HG03095 (cell line): Measurements from ENCODE around the gene CUTC.
A peak's percentile ranks its signal among the peaks of the same experiment; 100 is the strongest.
"Not testable (repeated sequence)": the region's sequence is repeated elsewhere in the genome, so short reads cannot be mapped to it uniquely, and the experiment has no call there.

Experiments
- ATAC-seq: cut with Tn5 transposase; IDR thresholded peaks from one replicate; pipeline ENCODE4 v1.9.1; 2021; ENCODE audit warnings: moderate library complexity; ENCODE audit not compliant: unreplicated experiment

The CUTC gene, protein sequence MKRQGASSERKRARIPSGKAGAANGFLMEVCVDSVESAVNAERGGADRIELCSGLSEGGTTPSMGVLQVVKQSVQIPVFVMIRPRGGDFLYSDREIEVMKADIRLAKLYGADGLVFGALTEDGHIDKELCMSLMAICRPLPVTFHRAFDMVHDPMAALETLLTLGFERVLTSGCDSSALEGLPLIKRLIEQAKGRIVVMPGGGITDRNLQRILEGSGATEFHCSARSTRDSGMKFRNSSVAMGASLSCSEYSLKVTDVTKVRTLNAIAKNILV

DNA sequence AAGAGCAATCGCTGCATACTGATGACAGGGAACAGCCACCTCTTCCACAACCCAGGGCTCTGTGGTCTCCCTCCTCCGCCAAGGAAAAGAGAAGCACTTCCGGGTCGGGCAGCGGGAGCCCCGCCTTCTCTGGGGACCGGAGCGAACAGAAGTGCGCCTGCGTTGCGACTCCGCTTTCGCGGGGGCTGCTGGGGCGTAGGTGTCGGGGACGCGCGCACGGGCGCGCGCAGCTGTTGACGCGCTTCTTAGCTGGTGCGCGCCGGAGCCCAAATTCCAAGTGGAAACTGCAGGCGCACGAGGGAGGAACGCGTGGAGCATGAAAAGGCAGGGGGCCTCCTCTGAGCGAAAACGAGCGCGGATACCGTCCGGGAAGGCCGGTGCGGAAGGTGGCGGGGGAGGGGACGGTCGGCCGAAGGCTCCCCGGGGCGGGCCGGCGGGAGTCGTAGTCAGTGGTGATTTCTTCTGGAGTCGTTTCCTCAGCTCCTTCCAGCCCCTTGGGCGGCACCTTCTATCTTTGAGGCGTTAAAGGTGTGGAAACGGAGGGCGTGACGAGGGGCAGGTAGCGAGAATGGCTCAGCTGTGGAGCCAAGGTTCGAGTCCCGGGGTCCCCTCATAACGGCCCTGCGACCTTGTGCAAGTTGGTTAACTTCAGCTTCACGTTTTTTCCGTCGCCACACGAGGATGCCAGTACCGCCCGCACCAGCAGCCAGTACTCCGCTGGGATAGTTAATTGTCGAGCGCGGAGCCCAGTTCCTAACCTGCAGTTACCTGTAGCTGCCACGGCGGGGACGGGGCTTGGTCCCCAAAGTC, at the start of gene CUTC, which contains the start of gene COX15:
Gene CUTC, plus strand, starts transcription at position 202 of the 810 bp plus-strand sequence. Its CDS starts 115 bp downstream, at position 317.
Gene COX15, minus strand, starts transcription at position 95 of the 810 bp plus-strand sequence. Its CDS starts 78 bp downstream, at position 17.
- ATAC-seq, result peak; percentile 82

DNA sequence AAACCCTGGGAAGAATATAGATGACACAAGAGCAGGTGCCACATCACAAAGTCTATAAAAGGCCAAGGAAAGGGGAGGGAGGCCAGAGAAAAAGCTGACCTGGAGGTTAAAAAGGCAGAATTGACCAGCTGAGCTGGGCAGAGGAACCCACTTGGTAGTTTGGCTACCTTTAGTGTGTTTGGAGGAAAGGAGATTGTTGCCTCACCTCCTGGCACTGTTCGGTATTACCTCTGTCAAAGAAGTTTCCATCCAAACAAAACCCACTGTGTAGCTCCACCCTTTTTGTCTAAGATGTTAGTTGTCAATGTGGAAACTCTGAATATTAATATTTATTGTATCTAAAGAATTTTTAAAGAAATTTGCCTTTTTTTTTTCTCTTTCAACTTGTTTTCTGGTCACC, 49.3 kb upstream of the CUTC start:
- ATAC-seq, result no peak

DNA sequence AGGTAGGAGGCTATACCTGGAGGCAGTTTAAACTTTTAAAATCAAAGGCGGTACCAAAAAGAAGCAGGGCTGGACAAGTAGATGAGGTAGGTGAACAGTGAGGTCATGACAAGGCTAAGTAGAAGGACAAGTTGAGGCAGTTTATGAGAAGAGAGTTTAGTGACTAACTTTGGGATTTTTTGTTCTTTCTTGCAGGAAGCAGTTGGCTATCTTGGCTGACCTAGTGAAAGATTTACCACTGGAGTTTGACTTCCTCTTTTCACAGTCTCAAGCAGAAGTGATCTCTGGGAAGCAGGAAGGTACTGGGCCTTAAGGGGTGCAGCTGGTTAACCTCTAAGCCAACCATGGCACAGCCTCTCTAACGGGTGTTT, 46.5 kb upstream of the CUTC start:
- ATAC-seq, result peak; percentile 82

DNA sequence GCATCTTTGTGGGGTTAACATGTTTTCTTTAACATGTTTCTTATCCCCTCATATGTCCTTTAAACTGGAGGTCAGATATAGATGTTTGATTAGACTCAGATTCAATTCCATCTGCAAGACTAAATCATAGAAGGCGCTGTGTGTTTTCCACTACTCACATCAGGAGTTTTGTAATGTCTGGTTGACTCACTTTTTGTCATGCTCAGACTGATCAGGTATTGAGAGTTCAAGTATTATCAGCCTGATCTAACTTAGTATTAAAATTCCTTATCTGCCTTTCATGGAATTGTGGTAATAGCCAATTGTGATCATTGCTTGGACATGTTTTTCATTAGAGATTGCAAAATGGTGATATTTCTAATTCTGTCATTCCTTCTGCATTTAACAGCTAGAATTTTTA, 42.6 kb upstream of the CUTC start:
- ATAC-seq, result no peak

DNA sequence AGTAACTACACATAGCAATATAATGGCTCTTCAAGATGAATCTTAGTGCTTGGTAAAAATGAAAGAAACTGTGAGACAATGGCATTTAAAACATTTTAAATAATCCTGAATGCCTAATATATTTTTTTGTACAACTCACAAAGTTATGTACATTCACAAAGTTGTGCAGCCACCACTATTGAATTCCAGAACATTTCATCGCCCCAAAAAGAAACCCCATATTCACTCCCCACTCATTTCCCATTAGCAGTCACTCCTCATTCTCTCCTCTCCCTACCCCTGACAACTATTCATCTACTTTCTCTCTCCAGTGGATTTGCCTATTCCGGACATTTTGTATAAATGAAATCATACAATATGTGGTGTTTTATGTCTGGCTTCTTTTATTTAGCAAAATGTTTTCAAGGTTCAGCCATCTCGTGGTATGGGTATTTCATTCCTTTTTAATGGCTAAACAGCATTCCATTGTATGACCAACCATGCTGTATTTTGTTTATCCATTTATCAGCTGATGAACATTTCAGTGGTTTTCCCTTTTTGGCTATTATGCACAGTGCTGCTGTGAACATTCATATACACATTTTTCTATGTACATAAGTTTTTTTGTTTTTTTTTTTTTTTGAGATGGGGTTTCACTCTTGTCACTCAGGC, 38.0 kb upstream of the CUTC start:
- no peak for ATAC-seq

DNA sequence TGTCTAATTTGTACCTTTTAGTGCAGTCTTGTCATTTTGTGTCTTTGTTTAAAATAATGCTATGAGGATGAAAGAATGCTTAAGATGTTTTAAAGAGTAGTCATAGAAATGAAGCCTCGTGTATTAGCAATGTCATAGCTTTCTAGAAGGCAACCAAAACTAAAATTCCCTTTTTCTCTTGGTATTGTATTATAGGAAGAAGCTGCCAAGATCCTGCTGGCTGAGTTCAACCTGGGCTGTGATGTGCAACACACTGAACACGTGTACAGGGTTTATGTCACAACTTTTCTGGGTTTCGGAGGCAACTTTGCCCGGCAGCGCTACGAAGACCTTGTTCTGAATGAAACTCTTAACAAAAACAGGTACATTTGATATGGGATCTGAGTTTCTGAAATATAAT, 36.3 kb upstream of the CUTC start:
- no peak for ATAC-seq

DNA sequence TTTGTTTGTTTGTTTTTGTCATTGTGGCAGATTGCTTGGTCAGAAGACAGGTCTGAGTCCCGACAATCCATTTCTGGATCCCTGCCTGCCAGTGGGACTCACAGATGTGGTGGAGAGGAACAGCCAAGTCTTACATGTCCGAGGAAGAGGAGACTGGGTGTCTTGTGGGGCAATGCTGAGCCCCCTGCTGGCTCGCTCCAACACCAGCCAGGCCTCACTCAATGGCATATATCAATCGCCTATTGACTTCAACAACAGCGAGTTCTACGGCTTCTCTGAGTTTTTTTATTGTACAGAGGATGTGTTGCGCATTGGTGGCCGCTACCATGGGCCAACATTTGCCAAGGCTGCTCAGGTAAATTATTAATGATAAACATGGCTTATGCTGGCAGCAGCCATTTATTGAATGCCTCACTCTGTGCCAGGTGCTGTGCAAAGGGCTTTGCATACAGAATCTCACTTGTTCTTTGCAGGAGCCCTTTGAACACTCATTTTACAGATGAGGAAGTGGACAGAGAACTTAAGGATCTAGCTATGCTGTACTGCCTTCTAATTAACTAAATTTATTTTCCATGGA, 33.4 kb upstream of the CUTC start:
- ATAC-seq, result no peak

DNA sequence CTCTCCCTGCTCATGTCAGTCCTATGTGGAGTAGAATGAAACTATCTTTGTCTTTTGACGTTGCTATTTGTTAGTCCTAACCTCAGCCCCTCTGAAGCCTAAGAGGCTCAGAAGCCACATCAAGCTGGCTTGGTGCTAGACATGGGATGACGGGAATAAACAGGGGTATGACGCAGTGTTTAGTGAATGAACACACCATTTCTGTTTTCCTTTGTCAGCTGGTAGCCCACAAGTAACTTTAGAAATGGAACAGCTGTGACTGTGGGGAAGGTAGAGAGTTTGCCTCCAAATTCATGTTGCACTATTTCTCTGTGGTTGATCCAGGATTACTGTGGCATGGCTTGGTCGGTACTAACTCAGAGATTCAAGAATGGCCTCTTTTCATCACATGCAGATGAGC, 31.4 kb upstream of the CUTC start:
- no peak for ATAC-seq

DNA sequence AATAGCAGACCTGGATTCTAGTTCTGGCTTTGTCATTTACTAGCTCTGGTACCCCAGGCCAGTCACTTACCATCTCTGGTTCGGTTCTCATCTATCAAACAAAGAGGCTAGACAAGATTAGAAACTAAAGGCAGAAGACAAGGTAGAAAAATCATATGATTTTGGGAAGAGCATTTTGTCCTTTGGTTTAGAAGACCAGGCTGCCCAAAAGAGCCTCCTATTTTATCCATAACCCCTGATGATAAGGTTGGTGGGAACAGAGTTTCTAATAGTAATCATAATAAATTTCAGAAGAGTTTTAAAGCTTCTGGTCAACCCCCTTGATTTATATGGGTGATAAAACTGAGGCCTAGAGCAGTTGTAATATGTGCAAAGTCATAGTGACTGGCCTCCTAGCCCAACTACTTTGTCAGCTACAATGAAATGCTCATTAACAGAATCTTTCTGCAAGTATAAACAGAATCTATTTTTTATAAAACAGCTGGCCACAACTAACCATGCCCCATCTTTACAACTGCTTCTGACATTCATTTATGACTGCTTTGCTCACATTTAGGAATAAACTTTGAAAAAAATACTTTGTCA, 23.5 kb upstream of the CUTC start:
- no peak for ATAC-seq

DNA sequence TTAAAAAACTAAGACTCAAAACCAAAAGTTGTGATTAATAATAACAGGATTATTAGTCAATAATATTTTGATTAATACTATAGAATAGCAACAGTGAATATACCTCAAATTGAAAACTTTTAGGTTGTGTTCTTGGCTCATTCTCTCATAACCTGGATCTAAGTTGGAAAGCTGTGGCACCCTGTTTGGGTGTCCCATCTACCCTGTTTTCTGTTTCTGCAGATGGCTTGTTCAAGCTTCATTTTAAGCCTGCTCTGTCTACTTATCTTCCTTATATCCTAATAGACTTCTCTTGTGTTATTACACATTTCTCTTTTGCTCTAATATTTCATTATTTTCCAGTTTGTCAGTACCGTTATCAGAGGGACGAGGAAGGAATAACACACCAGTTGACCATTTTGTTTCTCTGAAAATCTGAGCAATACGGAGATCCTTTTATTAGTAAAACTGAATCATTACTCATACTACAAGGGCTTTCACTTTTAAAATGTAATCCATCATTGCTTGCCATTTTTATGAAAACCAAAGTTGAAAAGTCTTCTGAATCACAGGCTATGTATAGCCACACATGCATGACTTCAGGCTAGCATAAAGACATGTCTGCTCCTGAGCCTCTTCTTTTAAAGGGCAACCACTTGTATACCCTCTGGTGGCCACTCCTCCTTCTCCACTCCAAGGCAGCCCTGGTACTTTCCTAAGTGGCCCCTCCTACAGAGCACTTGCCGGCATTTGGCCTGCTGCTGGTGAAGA, 22.4 kb upstream of the CUTC start:
- ATAC-seq, result peak; percentile 65

DNA sequence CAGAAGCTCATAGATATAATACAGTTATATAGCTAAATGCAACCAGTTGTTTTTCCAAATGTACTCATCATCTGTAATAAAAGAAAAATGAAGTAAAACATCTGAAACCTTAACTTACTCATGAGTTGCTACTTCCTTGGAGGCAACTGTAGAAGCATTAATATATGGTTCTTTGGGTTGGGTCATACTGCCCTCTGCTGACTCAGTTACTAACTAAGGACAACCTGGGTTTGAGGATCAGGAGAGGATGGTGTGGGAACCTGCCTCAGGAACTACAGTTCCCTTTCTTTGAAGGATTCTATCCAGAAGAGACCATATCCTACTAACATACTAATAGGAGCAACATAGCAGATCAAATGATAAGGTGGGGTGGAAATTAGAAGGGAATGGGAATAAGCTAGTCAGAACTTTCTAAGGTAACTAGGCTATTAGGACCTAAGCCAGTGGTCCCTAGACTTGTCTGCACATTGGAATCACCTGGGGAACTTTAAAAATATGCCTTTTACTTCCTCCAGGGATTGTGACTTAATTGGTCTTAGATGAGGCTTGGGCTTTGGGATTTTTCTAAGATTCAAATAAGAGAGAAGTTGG, 20.8 kb upstream of the CUTC start:
- no peak for ATAC-seq

DNA sequence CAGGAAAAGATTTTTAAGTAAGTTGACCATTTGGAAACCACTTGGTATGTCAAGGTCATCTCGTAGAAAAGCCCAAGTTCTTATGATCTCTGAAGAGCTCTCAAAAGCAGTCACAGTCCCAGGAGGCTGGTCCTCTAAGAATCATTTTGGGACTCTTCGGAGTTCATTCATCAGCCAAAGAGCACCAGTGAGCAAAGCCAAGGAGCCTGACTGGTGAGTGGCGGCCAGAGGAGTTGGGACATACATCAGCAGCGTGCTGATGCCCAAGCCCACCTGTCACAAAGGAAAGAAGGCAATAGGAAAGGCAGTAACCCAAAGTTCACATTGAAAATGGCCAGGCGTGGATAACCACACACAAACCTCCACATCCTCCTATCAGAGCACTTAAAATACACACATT, 17.6 kb upstream of the CUTC start:
- ATAC-seq, result no peak

DNA sequence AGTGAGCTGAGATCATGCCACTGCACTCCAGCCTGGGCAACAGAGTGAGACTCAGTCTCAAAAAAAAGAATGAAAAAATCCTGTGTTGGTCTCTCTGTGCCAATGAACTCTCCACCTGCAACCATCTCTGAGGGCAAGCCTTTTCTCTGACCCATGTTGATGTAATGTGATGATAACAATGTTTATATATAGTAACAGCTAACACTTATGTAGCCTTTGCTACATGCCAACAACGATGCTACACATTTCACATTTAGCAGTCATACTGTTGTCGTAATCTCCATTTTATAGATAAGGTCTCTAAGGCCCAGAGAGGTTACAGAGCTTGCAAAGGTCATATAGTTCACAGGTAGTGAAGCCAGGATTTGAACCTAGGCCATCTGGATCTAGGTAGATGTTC, 11.6 kb upstream of the CUTC start:
- no peak for ATAC-seq

DNA sequence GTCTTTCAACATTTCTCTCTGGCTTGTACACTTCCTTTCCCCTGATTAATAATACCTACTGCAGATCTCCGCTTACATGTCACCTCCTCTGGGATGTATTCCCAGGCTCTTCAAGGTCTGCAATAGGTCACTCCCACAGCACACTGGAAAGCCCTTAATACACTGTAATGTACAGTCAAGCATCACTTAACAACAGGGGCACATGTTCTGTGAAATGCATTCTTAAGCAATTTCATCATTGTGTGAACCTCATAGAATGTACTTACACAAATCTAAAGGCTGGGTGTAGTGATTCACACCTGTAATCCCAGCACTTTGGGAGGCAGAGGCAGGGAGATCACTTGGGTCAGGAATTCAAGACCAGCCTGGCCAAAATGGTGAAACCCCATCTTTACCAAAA, 2.0 kb upstream of the CUTC start:
- ATAC-seq, result no peak

DNA sequence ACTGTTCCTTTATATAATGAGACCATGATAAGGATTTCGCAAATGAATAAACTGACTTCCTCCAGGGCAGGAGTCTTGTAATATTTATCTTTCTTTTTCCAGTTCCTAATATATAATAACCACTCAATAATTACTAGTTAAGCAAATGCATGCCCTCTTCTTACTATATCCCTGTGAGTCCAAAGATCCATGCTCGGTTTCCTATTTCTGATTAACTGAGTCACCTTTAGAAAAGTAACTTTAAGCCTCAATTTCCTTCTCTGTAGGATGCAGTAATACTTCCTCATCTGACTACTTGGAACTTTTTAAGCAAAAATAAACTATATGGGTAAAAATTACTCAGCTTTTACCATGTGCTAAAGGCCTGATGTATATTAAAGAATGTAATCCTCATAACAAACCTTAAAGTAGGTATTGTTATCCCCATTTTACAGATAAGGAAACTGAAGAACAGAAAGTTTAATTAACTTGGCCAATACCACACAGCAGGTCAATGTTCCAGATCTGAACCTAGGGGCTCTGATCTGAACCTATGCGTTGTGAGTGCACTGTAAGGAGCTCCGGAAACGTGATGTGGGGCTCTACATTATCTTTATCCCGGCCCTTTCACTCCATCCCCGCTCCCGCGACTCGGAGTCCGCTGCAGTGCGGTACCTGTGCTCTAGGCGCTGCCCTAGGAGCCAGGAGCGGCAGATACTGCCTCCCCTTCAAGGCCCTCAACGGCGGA, 565 bp upstream of the CUTC start:
- no peak for ATAC-seq

DNA sequence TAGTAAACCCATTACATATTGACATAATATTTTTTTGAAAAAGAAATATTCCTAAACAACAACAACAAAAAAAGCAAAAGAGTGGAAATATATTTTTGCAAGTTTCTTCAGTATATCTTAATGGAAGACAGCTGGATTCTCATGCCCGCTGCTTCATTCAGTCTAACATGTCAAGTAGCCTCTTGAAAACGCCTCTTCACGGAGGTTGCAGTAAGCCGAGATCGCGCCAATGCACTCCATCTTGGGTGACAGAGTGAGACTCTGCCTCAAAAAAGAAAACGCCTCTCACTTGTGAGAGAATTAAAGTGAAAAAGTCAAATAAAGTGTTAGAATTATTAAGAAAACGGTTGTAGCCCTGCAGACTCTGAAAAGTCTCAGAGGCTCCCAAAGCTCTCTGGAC, 1.3 kb downstream of the CUTC start:
- no peak for ATAC-seq

DNA sequence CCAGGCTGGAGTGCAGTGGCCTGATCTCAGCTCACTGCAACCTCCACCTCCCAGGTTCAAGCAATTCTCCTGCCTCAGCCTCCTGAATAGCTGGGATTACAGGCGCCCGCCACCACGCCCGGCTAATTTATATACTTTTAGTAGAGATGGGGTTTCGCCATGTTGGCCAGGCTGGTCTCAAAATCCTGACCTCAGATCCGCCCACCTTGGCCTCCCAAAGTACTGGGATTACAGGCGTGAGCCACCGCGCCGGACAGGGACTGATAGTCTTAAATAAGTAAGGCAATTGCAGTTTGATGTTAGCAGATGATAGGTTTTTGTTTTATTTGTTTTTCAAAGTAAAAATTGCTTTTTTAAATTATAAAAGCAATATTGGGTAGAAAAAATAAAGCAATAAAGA, 2.1 kb downstream of the CUTC start:
- not testable (repeated sequence) for ATAC-seq

DNA sequence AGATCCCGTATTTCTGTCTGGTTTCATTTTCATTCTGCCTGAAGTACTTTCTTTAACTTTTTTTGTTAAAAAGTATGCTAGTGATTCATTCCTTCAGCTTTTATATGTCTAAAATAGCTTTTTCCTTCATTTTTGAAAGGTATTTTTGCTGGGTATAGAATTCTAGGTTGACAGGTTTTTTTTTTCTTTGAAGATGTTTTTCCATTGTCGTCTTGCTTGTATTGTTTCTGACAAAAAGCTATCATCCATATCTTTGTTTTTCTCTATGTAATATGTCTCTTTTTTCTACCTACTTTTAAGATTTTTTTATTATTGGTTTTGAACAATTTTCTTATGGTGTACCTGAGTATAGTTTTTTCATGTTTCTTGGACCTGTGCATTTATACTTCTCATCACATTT, 8.2 kb downstream of the CUTC start:
- no peak for ATAC-seq

DNA sequence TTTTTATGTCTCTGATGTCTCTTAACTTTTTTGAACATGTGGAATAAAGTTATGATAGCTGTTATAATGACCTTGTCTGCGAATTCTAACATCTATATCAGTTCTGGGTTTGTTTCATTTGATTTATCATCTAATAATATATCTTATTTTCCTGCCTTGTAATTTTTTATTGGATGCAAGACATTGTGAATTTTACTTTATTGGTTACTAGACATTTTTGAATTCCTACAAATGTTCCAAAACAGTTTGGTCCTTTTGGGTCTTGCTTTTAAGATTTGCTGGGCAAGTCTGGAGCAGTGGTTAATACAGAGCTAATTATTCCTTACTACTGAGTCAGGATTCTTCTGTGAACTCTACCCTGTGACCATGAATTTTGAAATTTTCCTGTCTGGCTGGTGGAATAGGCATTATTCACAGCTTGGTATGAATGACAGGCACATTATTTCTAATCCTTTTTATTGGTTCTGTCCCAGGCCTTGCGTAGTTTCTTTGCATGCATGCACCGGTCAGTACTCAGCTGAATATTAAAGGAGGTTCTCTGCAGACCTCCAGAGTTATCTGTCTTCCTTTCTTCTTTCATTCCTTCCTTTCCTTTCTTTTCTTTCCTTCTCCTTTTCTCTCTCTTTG, 9.0 kb downstream of the CUTC start:
- no peak for ATAC-seq
